ENCODE results near the gene TMEM63A.
"Not testable (repeated sequence)": the region's sequence is repeated elsewhere in the genome, so short reads cannot be mapped to it uniquely, and the experiment has no call there.

Gene TMEM63A

DNA sequence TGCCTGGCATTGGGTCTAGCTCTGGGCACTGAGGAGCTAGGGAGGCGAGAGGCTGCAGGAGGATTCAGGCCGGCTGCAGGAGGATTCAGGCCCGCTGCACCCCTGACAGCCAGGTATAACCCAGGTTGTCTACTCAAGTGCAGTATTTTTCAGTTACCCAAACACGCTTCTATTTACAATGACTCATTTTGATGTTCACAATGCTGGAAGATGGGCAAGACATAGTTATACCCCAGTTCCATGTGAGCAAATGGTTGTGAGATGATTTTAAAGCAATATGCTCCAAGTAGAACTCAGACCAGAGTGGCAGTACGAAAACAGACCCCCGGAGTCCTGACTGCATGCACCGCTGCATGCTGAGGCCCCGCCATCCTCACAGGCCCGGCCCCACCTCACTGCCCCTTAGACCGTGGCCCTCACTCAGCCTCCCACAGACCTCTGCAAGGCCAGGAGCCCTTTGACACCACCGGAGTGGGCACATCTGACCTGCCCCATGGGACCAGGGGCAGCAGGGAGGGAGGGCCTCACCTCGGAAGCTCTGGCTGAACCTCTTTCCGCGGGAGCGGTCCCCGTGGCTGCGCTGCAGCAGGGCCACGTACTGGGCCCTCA, 6.2 kb upstream of the TMEM63A start:
- Histone ChIP-seq H3K79me2 (ENCODE audit: control insufficient read depth, insufficient read depth, low read length, poor library complexity) (no peaks in the 10 kb centered on the region), H3K27me3 (ENCODE audit: insufficient read depth, low read length) (no peaks in the 10 kb centered on the region), H3K9ac (ENCODE audit: low read length) (no peak overlapping the region), H3K14ac (ENCODE audit: low read length) (no peak overlapping the region), H3K79me1 (ENCODE audit: low read length) (no peaks in the 10 kb centered on the region), H4K91ac (ENCODE audit: low read depth, low read length) (no peak overlapping the region), H2BK5ac (ENCODE audit: low read depth, low read length, poor library complexity) (no peak overlapping the region), H3K4me1 (ENCODE audit: control insufficient read depth in 1 of 2, insufficient read depth in 2 of 2, low read length in 2 of 2) (no peaks in the 10 kb centered on the region), H3K18ac (ENCODE audit: low read length) (no peak overlapping the region), H2BK12ac (ENCODE audit: low read length) (no peak overlapping the region), H2BK120ac (ENCODE audit: insufficient read depth, low read length, poor library complexity) (no peak overlapping the region), H3K4me2 (ENCODE audit: low read length) (no peak overlapping the region), H4K8ac (ENCODE audit: low read depth, low read length) (no peak overlapping the region), H3K4me3 (ENCODE audit: low read depth, low read length) (no peak overlapping the region), H2AFZ (ENCODE audit: insufficient read depth, low read length, poor library complexity) (no peak overlapping the region), H3K23ac (ENCODE audit: low read length) (no peak overlapping the region), H4K12ac (ENCODE audit: low read depth, low read length) (no peak overlapping the region), H3K9me3 (ENCODE audit: insufficient read depth, low read depth, low read length) (no peaks in the 10 kb centered on the region), H3K27ac (ENCODE audit: low read depth, low read length) (no peak overlapping the region), H3K36me3 (ENCODE audit: control insufficient read depth in 1 of 2, insufficient read depth in 2 of 2, low read length in 2 of 2) (no peaks in the 10 kb centered on the region), H3K4ac (ENCODE audit: low read depth, low read length) (no peak overlapping the region), H2AK5ac (ENCODE audit: low read length) (no peak overlapping the region)
- no peak for DNase-seq
- no CpG with 5 or more reads among the region's 18 CpGs for WGBS (ENCODE audit: extremely low coverage, insufficient coverage, insufficient read length)

DNA sequence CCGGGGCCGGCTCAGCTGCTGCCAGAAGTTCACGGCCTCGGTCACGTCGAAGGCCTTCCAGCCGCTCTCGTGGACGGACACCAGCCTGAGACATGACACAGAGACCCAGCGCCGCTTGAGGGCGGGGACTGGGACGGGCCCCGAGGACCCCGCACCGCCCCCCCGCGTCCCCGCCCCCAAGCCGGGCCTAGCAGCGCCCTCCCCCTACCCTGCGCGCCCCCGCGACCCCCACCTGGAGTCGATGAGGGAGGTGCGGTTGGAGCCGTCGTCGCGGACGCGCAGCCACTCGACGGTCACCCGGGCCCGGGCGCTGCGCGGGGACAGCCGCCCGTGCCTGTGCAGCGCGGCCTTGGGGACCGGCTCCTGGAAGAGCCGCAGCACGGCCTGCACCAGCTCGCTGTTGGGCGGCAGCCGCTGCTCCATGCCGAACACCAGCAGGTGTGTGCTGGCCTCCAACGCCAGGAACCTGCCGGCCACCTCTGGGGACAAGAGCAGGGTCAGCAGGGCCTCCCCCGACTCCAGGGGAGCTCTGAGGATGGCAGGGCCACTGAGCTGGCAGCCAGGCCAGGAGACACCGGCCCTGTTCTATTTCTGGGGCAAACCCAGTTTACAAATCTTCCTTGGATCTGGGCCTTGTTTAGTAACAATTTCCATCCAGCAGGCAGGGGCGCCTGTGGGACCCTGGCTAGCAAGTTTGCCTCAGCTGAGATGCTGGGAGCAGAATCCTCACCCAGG, 5.5 kb upstream of the TMEM63A start:
- not testable (repeated sequence) for H2BK120ac ChIP-seq (ENCODE audit: insufficient read depth, low read length, poor library complexity); H3K23ac ChIP-seq (ENCODE audit: low read length); H4K8ac ChIP-seq (ENCODE audit: low read depth, low read length); H2BK5ac ChIP-seq (ENCODE audit: low read depth, low read length, poor library complexity); DNase-seq; H3K27ac ChIP-seq (ENCODE audit: low read depth, low read length); H3K4me2 ChIP-seq (ENCODE audit: low read length); H2AK5ac ChIP-seq (ENCODE audit: low read length); H2BK12ac ChIP-seq (ENCODE audit: low read length); H3K27me3 ChIP-seq (ENCODE audit: insufficient read depth, low read length); H3K4me3 ChIP-seq (ENCODE audit: low read depth, low read length); H2AFZ ChIP-seq (ENCODE audit: insufficient read depth, low read length, poor library complexity); H3K14ac ChIP-seq (ENCODE audit: low read length); H3K4me1 ChIP-seq (ENCODE audit: control insufficient read depth in 1 of 2, insufficient read depth in 2 of 2, low read length in 2 of 2); H3K79me1 ChIP-seq (ENCODE audit: low read length); H3K18ac ChIP-seq (ENCODE audit: low read length); H3K4ac ChIP-seq (ENCODE audit: low read depth, low read length); H3K9me3 ChIP-seq (ENCODE audit: insufficient read depth, low read depth, low read length); H3K36me3 ChIP-seq (ENCODE audit: control insufficient read depth in 1 of 2, insufficient read depth in 2 of 2, low read length in 2 of 2); H3K79me2 ChIP-seq (ENCODE audit: control insufficient read depth, insufficient read depth, low read length, poor library complexity); H4K12ac ChIP-seq (ENCODE audit: low read depth, low read length); H4K91ac ChIP-seq (ENCODE audit: low read depth, low read length); H3K9ac ChIP-seq (ENCODE audit: low read length)
- WGBS (ENCODE audit: extremely low coverage, insufficient coverage, insufficient read length): no CpG with 5 or more reads among the region's 56 CpGs

DNA sequence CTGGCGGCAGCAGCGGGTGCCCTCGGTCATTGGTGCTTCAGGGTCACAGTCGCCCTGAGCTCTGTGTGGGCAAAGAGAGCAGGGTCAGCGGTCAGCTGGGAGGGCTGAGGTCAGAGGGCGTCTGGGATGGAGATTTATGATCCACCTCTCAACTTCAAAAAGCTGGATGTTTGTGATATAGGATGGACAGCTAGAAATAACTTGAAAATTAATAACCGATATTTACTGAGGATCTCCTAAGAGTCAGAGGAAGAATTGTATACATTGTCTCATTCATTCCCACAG, 4.8 kb upstream of the TMEM63A start:
- H3K18ac ChIP-seq (ENCODE audit: low read length): no peak overlapping the region
- peaks cover 10% of the 10 kb centered on the region for H3K79me1 ChIP-seq (ENCODE audit: low read length)
- no peaks in the 10 kb centered on the region for H3K27me3 ChIP-seq (ENCODE audit: insufficient read depth, low read length)
- H3K14ac ChIP-seq (ENCODE audit: low read length): no peak overlapping the region
- no peak overlapping the region for H3K9ac ChIP-seq (ENCODE audit: low read length)
- peaks cover 3 to 7% of the 10 kb centered on the region in 2 experiments for H3K4me1 ChIP-seq (ENCODE audit: control insufficient read depth in 1 of 2, insufficient read depth in 2 of 2, low read length in 2 of 2)
- no peak overlapping the region for H2BK120ac ChIP-seq (ENCODE audit: insufficient read depth, low read length, poor library complexity)
- no peak for DNase-seq
- H2AFZ ChIP-seq (ENCODE audit: insufficient read depth, low read length, poor library complexity): no peak overlapping the region
- no peak overlapping the region for H3K23ac ChIP-seq (ENCODE audit: low read length)
- H3K4ac ChIP-seq (ENCODE audit: low read depth, low read length): no peak overlapping the region
- H3K4me2 ChIP-seq (ENCODE audit: low read length): no peak overlapping the region
- no peak overlapping the region for H4K8ac ChIP-seq (ENCODE audit: low read depth, low read length)
- no peak overlapping the region for H2BK5ac ChIP-seq (ENCODE audit: low read depth, low read length, poor library complexity)
- H3K79me2 ChIP-seq (ENCODE audit: control insufficient read depth, insufficient read depth, low read length, poor library complexity): peaks cover 4% of the 10 kb centered on the region
- WGBS (ENCODE audit: extremely low coverage, insufficient coverage, insufficient read length): no CpG with 5 or more reads among the region's 7 CpGs
- no peak overlapping the region for H3K4me3 ChIP-seq (ENCODE audit: low read depth, low read length)
- H3K27ac ChIP-seq (ENCODE audit: low read depth, low read length): no peak overlapping the region
- no peak overlapping the region for H2AK5ac ChIP-seq (ENCODE audit: low read length)
- no peaks in the 10 kb centered on the region for H3K9me3 ChIP-seq (ENCODE audit: insufficient read depth, low read depth, low read length)
- H4K91ac ChIP-seq (ENCODE audit: low read depth, low read length): no peak overlapping the region
- H3K36me3 ChIP-seq (ENCODE audit: control insufficient read depth in 1 of 2, insufficient read depth in 2 of 2, low read length in 2 of 2): no peaks in the 10 kb centered on the region
- no peak overlapping the region for H4K12ac ChIP-seq (ENCODE audit: low read depth, low read length)
- no peak overlapping the region for H2BK12ac ChIP-seq (ENCODE audit: low read length)

DNA sequence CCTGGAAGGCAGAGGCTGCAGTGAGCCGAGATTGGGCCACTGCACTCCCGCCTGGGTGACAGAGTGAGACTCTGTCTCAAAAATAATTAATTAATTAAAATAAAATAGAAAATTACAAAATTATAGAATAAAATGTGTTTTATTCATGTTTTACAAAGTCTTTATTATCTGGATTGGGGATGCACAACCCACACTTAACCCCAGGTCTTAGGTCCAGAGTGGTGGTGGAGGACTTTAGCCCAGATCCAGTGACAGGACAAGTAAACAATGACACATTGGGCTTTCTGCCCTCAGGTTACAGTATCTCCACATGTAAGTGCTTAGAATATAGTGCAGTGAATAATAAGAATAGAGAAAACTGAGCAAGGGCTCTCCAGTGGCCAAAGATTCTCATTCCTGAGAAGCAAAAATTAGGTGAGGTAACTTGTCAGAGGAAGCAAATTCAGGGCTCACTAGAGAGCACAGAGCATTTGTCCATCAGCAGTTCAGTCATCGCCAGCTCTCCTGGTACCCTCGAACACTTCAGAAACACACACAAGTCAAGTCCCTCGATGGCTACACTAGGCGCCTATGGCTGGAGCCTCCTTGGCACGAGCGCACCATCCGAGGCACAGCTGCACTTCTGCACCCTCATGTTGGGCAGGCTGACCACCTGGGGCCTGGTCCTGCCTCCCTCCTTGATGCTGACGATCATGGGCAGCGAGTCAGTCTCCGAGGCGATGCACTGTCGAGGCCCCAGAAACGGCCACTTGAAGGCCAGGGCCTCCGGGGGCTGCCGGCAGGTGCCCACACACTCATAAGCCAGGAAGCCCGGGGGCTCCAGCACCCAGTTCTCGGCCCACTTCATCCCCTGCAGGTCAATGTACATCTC, 4.2 kb upstream of the TMEM63A start:
- Histone ChIP-seq H4K12ac (ENCODE audit: low read depth, low read length) (no peak overlapping the region), H2BK12ac (ENCODE audit: low read length) (no peak overlapping the region), H3K4me3 (ENCODE audit: low read depth, low read length) (no peak overlapping the region), H3K18ac (ENCODE audit: low read length) (no peak overlapping the region), H3K27me3 (ENCODE audit: insufficient read depth, low read length) (no peaks in the 10 kb centered on the region), H2BK5ac (ENCODE audit: low read depth, low read length, poor library complexity) (no peak overlapping the region), H4K8ac (ENCODE audit: low read depth, low read length) (no peak overlapping the region), H3K4me2 (ENCODE audit: low read length) (no peak overlapping the region), H2AK5ac (ENCODE audit: low read length) (no peak overlapping the region), H3K79me1 (ENCODE audit: low read length) (peaks cover 15% of the 10 kb centered on the region), H3K9me3 (ENCODE audit: insufficient read depth, low read depth, low read length) (no peaks in the 10 kb centered on the region), H3K4ac (ENCODE audit: low read depth, low read length) (no peak overlapping the region), H4K91ac (ENCODE audit: low read depth, low read length) (no peak overlapping the region), H3K36me3 (ENCODE audit: control insufficient read depth in 1 of 2, insufficient read depth in 2 of 2, low read length in 2 of 2) (no peaks in the 10 kb centered on the region), H3K9ac (ENCODE audit: low read length) (no peak overlapping the region), H3K4me1 (ENCODE audit: control insufficient read depth in 1 of 2, insufficient read depth in 2 of 2, low read length in 2 of 2) (peaks cover 4 to 9% of the 10 kb centered on the region in 2 experiments), H2AFZ (ENCODE audit: insufficient read depth, low read length, poor library complexity) (no peak overlapping the region), H3K23ac (ENCODE audit: low read length) (no peak overlapping the region), H3K79me2 (ENCODE audit: control insufficient read depth, insufficient read depth, low read length, poor library complexity) (peaks cover 7% of the 10 kb centered on the region), H3K27ac (ENCODE audit: low read depth, low read length) (no peak overlapping the region), H2BK120ac (ENCODE audit: insufficient read depth, low read length, poor library complexity) (no peak overlapping the region), H3K14ac (ENCODE audit: low read length) (no peak overlapping the region)
- WGBS (ENCODE audit: extremely low coverage, insufficient coverage, insufficient read length): no CpG with 5 or more reads among the region's 19 CpGs
- no peak for DNase-seq
